CD14-positive monocyte (primary cell): ENCODE results near the gene ZRANB1. TPM values are rescaled to one million over a fixed set of nuclear protein-coding genes. Genes with fewer than 3 reads are reported as not detected.

Experiments
- DNase-seq, 3 donors: peaks; one replicate each; pipeline ENCODE4 v3.0.0-alpha.2; 2011 to 2022
- H2AFZ ChIP-seq: 2 replicates; pipeline ENCODE4 v1.6.0; 2012; ENCODE audit warnings: mild to moderate bottlenecking, low read depth, low read length, inconsistent platforms; ENCODE audit not compliant: insufficient read depth, poor library complexity, severe bottlenecking
- H3K27ac ChIP-seq, 2 donors: 1 replicate in 1 of 2; 2 replicates in 1 of 2; pipeline ENCODE4 v1.5.1; 2012 to 2013; ENCODE audit warnings: low read length in 2 of 2, control low read depth in 1 of 2, inconsistent platforms in 1 of 2, low read depth in 1 of 2, mild to moderate bottlenecking in 1 of 2
- H3K27me3 ChIP-seq, 2 donors: one replicate each; pipeline versions ENCODE4 v1.6.0 to v1.6.1; 2011 to 2013; ENCODE audit warnings: low read length in 2 of 2; ENCODE audit not compliant: control insufficient read depth in 2 of 2, insufficient read depth in 2 of 2
- H3K36me3 ChIP-seq, 2 donors: replicated peaks in 1 of 2; 1 replicate in 1 of 2; 2 replicates in 1 of 2; pipeline versions ENCODE4 v1.5.1 to v1.6.1; 2012 to 2013; ENCODE audit warnings: low read length in 2 of 2, control low read depth in 1 of 2, inconsistent platforms in 1 of 2, mild to moderate bottlenecking in 1 of 2; ENCODE audit not compliant: insufficient read depth in 2 of 2, control insufficient read depth in 1 of 2
- H3K4me1 ChIP-seq, 2 donors: 1 replicate in 1 of 2; 2 replicates in 1 of 2; pipeline versions ENCODE4 v1.5.1 to v1.6.1; 2012 to 2013; ENCODE audit warnings: low read length in 2 of 2, control low read depth in 1 of 2, inconsistent platforms in 1 of 2, mild to moderate bottlenecking in 1 of 2, moderate library complexity in 1 of 2; ENCODE audit not compliant: insufficient read depth in 2 of 2, control insufficient read depth in 1 of 2
- H3K4me2 ChIP-seq: replicated peaks from 2 replicates; pipeline ENCODE3; 2012; ENCODE audit warnings: low read length, moderate library complexity, mild to moderate bottlenecking; ENCODE audit not compliant: poor library complexity, severe bottlenecking; ENCODE audit errors: extremely low read depth
- H3K4me3 ChIP-seq, 3 experiments: fragments of 200-600 bp in 1 of 3; sonication (generic) in 1 of 3; replicated peaks in 1 of 3; 1 replicate in 2 of 3; 2 replicates in 1 of 3; pipeline ENCODE4 v1.5.1; 2011 to 2013; ENCODE audit warnings: low read length in 3 of 3, mild to moderate bottlenecking in 3 of 3, control low read depth in 2 of 3, low read depth in 2 of 3, inconsistent platforms in 1 of 3, moderate library complexity in 1 of 3
- H3K79me2 ChIP-seq: 2 replicates; pipeline ENCODE4 v1.6.0; 2012; ENCODE audit warnings: mild to moderate bottlenecking, control low read depth, inconsistent platforms, low read length, moderate library complexity; ENCODE audit not compliant: insufficient read depth
- H3K9ac ChIP-seq: 2 replicates; pipeline ENCODE4 v1.6.0; 2017; ENCODE audit warnings: low read length, mild to moderate bottlenecking; ENCODE audit not compliant: insufficient read depth, poor library complexity, severe bottlenecking
- H3K9me3 ChIP-seq, 2 donors: replicated peaks in 1 of 2; 1 replicate in 1 of 2; 2 replicates in 1 of 2; pipeline versions ENCODE4 v1.5.1 to v1.6.1; 2012 to 2013; ENCODE audit warnings: low read length in 2 of 2, control low read depth in 1 of 2; ENCODE audit not compliant: control insufficient read depth in 1 of 2, insufficient read depth in 1 of 2
- H4K20me1 ChIP-seq: 2 replicates; pipeline ENCODE4 v1.6.0; 2012; ENCODE audit warnings: mild to moderate bottlenecking, low read length, control low read depth, moderate library complexity; ENCODE audit not compliant: insufficient read depth
- H3K27ac Mint-ChIP-seq, 7 donors: one replicate each; pipeline ENCODE4 v1.8.0; 2020; ENCODE audit warnings: mild to moderate bottlenecking in 7 of 7, mixed read lengths in 7 of 7, moderate library complexity in 6 of 7, inconsistent platforms in 2 of 7
- H3K27me3 Mint-ChIP-seq, 3 donors: one replicate each; pipeline ENCODE4 v1.8.0; 2021 to 2022; ENCODE audit warnings: low read depth in 3 of 3, mild to moderate bottlenecking in 3 of 3, mixed read lengths in 3 of 3, moderate library complexity in 3 of 3, inconsistent platforms in 1 of 3
- H3K36me3 Mint-ChIP-seq, 2 donors: one replicate each; pipeline ENCODE4 v1.8.0; 2020; ENCODE audit warnings: mixed read lengths in 2 of 2, inconsistent platforms in 1 of 2, mild to moderate bottlenecking in 1 of 2
- H3K4me1 Mint-ChIP-seq: one replicate; pipeline ENCODE4 v1.8.0; 2020; ENCODE audit warnings: mild to moderate bottlenecking, mixed read lengths
- H3K4me3 Mint-ChIP-seq, 2 donors: one replicate each; pipeline ENCODE4 v1.8.0; 2020; ENCODE audit warnings: mild to moderate bottlenecking in 2 of 2, mixed read lengths in 2 of 2, moderate library complexity in 1 of 2
- H3K9me3 Mint-ChIP-seq, 7 donors: one replicate each; pipeline ENCODE4 v1.8.0; 2020 to 2022; ENCODE audit warnings: mixed read lengths in 7 of 7, mild to moderate bottlenecking in 6 of 7, moderate library complexity in 6 of 7, inconsistent platforms in 2 of 7
- CTCF ChIP-seq: fragments of 200-600 bp; IDR thresholded peaks from one replicate; pipeline ENCODE4 v1.8.0; 2022; ENCODE audit warnings: antibody characterized with exemption, mild to moderate bottlenecking
- WGBS: methylation state at CpG from one replicate; pipeline ENCODE4 v1.1.5; 2013; ENCODE audit warnings: missing lambda C conversion rate; ENCODE audit not compliant: insufficient coverage; 5-methylcytosine and 5-hydroxymethylcytosine counted together
- intact Hi-C, 2 donors: fragments of 100-400 bp; cut with micrococcal nuclease; formaldehyde crosslinking; loops; one replicate each; pipeline versions ENCODE4 v1.15.0 to v1.15.1; 2023
- polyA plus RNA-seq, 3 donors: library from polyadenylated mRNA; depleted of rRNA in 1 of 3; unstranded in 2 of 3; stranded (reverse) in 1 of 3; fragments of 300-500 nt in 2 of 3; fragments of >200 nt in 1 of 3; fragmentation: Illumina TruSeq in 2 of 3; gene quantifications; 1 replicate in 2 of 3; 2 replicates in 1 of 3; pipeline ENCODE4 v1.2.3, GENCODE V29; 2012 to 2021

The ZRANB1 gene
- polyA plus RNA-seq, 3 donors, result 2.7 to 5.6 (median 3.1) TPM

GRCh38 chr10:124974131-124974530 is 32.2 kb downstream of the ZRANB1 start:
- whole genome bisulfite sequencing, result 95% methylated on average over 2 of the region's 5 CpGs
- intact Hi-C loops, result no loop called here
- peaks cover 11% of the 10 kb centered on the region for H3K4me1 Mint-ChIP-seq
- Histone ChIP-seq H2AFZ (no peak overlapping the region), H3K4me2 (no peak overlapping the region), H3K9me3 (no peaks in the 10 kb centered on the region), H3K27me3 (no peaks in the 10 kb centered on the region), H4K20me1 (peaks cover 55% of the 10 kb centered on the region), H3K36me3 (peaks cover 52 to 89% of the 10 kb centered on the region in 2 donors), H3K9ac (no peak overlapping the region), H3K27ac (no peak overlapping the region), H3K4me3 (no peak overlapping the region), H3K79me2 (peaks cover 2% of the 10 kb centered on the region), H3K4me1 (no peaks in the 10 kb centered on the region)
- peaks cover 0 to 3% (median 2%) of the 10 kb centered on the region in 3 donors for H3K27me3 Mint-ChIP-seq
- no peaks in the 10 kb centered on the region for H3K9me3 Mint-ChIP-seq
- peaks cover 72 to 83% of the 10 kb centered on the region in 2 donors for H3K36me3 Mint-ChIP-seq
- no peak overlapping the region for H3K27ac Mint-ChIP-seq
- H3K4me3 Mint-ChIP-seq, result no peak overlapping the region
- no peak for DNase-seq
- TF ChIP-seq CTCF, result no peak

- no peaks in the 10 kb centered on the region for H3K9me3 ChIP-seq
- no peak overlapping the region for H3K4me2 ChIP-seq
- Mint-ChIP-seq H3K27ac (peak overlapping the region in 3 of 7 donors; percentile 32 to 76 (median 55)), H3K9me3 (no peaks in the 10 kb centered on the region), H3K27me3 (peaks cover 0 to 2% (median 0%) of the 10 kb centered on the region in 3 donors), H3K36me3 (peaks cover 67 to 76% of the 10 kb centered on the region in 2 donors), H3K4me3 (no peak overlapping the region), H3K4me1 (peaks cover 11% of the 10 kb centered on the region)
- peak overlapping the region in 1 of 2 donors; percentile 42 for H3K27ac ChIP-seq
- TF ChIP-seq CTCF, result no peak
- no peaks in the 10 kb centered on the region for H3K27me3 ChIP-seq
- no peak for DNase-seq
- no peak overlapping the region for H3K4me3 ChIP-seq
- peaks cover 41 to 88% of the 10 kb centered on the region in 2 donors for H3K36me3 ChIP-seq
- H2AFZ ChIP-seq, result no peak overlapping the region
- H4K20me1 ChIP-seq, result peaks cover 42% of the 10 kb centered on the region
- H3K79me2 ChIP-seq, result no peaks in the 10 kb centered on the region
- no peak overlapping the region for H3K9ac ChIP-seq
- intact Hi-C loops, result no loop called here
- no peaks in the 10 kb centered on the region for H3K4me1 ChIP-seq
- WGBS, result 65% methylated on average over 4 of the region's 5 CpGs
These were observed 34.1 kb downstream of the ZRANB1 start for GRCh38 chr10:124975977-124976514.
